DMS153 treated with DMSO at 0.1 percent for 48 hours (cell line): ENCODE measurements around the gene FHOD3.

Source experiments
- DNase-seq: peaks from one replicate; lab custom pipeline; 2025; ENCODE audit not compliant: unreplicated experiment; lab: John Stamatoyannopoulos, UW

Gene FHOD3

DNA sequence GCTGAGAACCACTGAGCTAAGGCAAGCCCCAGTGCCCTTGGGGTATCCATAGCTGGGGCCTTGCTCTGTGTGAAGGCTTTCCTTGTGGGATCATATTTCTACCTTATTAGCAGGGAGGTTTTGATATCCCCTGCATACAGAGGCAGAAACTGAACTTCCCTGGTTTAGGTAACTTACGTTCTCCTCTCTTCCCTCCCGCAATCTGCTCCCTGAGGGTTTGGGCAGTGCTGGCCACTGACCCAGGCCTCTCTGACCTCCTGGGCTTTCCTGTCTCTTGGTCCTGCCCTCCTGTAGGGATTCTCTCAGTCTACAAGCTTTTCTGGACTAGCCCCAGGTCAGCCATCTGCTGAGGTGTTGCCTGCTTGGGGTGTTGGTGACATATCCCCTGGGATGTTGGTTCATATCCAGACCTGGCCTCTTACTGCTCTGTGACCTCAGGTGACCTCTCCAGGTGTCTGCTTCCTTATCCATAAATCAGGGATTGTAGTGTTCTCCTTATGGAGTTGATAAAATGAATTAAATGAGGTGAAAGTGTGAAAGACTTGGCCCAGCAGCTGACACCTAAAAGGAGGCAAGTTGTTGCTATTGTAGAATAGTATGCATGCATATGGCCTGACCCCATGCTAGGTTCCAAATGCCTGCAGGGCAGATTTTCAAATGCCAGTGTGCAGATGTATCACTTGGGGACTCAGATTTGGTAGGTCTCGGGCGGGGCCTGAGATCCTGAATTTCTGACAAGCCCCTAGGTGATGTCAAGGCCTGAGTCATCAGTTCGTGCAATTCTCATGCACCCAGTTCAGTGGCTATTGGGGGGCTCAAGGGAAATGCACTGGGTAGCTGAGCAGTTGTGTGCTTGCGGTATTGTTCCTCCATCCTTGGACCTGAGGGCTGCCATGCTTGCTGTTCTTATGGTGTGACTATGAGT is 106.6 kb downstream of the FHOD3 start:
- no peak for DNase-seq

- DNase-seq = no peak
These were observed 108.1 kb downstream of the FHOD3 start for GRCh38 chr18:36405611-36406010.

GRCh38 chr18:36406805-36407204 is 109.3 kb downstream of the FHOD3 start:
- DNase-seq = no peak

- DNase-seq = no peak
These were observed 111.1 kb downstream of the FHOD3 start for GRCh38 chr18:36408606-36409005.

DNA sequence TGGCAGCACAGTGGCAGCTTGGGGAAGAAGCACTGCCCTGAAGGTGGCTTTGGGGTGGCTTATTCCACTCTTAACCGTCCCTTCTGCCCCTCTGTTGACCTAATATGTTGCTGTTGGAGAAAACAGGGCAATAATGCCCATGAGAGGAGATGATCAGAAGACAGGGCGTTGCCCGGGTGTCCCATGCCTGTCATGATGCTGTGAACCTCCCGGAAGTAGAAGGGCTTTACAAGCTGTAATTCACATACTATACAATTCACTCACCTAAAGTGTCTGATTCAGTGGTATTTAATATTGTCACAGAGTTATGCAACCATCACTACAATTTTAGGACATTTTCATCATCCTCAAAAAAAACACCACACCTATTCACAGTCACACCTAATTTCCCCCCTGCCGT is 112.3 kb downstream of the FHOD3 start:
- no peak for DNase-seq

DNA sequence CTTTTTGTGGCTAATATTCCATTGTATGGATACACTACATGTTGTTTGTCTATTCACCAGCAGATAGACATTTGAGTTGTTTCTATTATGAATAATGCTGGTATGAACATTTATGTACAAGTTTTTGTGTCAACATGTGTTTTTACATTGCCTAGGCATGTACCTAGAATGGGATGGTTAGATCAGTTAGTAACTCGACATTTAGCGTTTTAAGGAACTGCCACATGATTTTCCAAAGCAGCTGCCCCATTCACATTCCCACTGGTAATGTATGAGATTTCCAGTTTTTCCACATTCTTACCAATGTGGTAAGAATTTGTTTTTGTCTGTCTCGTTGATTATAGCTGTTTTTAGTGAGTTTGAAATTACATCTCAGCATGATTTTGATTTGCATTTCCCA is 112.8 kb downstream of the FHOD3 start:
- DNase-seq = no peak

- no peak for DNase-seq
These were observed 114.2 kb downstream of the FHOD3 start for GRCh38 chr18:36411745-36412168.

DNA sequence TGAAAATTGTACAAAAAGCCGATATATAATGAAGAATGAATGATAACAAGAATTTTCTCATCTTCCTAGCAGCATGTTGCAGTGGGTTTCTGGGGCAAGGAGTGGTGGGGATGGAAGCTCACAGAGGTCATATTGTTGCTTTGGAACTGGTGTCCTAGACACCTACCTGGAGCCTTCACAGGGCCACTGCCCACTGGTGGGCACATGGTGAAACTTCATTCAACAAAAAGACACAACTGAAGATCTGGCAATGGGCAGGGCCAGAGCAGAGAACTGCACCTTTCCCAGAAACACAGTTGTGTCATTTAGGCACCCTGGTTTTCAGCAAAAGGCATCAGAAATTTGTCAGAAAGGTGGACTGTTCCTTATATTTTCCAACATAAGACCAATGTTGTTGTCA is 115.3 kb downstream of the FHOD3 start:
- DNase-seq = no peak

GRCh38 chr18:36415171-36415570 is 117.7 kb downstream of the FHOD3 start:
- DNase-seq = no peak

- DNase-seq = no peak
These were observed 118.1 kb downstream of the FHOD3 start for GRCh38 chr18:36415625-36416024.

DNA sequence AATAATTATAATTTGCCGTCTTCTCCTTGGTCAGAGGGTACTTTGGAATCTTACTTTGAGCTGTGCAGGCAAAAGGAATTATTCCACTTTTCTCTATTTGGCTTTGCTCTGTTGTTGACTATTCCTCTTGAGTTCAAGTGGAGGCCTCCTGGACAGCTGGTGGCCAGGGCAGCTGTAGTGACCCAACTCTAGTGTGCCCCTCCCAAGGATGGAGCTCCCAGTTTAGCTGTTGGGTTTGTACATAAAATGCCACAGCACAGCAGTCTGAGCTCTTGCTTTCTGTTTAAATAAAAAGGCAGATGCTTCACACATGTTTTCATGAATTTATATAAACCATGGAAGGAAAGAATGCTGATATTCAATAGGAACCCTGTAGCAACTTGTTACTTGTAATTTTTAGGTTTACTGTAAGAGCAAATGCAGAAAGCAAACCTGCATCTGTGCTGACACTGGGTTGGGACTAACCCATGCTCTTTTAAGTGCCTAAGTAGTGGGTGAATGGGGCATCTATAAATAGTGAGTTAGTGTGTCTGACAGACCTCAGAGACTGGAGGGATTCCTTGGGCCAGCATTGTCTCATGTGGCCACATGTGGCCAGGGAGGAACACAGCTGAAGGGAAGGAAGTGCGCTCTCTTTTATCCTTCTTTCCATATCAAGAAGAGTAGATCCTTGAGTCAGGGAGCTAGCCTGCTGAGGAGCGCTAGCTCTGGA is 121.8 kb downstream of the FHOD3 start:
- DNase-seq = no peak

DNA sequence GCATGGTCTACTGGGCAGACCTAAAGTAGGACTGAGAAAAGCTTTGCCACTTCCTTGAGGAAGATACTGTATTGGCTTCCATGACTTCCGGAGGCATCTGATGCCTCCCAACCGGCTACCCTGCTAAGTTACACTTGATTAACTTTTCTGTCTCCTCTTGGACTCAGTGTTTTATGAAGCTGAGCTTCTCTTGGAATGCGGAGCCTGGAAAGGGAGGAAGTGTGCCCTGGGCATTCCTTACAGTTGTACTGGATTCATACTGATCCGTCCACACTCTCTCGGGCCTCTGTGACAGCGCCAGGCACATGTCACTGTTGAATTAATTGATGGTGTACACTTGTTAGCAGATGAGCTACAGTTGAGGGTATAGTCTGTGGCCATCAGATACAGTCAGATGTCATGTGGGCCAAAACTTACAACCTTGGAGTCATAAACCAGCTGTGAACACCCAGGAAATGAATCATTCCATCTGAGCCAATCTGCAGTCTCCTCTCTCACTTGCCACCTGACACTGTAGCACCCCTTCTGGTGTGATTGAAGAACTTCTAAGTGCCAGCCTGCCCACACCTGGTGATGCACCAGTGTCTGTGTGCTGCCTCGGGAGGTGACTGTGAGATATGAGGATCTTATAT is 122.5 kb downstream of the FHOD3 start:
- DNase-seq = no peak

- DNase-seq = no peak
These were observed 123.3 kb downstream of the FHOD3 start for GRCh38 chr18:36420826-36421225.

GRCh38 chr18:36424741-36425142 is 127.2 kb downstream of the FHOD3 start:
- no peak for DNase-seq

- DNase-seq = no peak
These were observed 129.9 kb downstream of the FHOD3 start for GRCh38 chr18:36427369-36427768.

DNA sequence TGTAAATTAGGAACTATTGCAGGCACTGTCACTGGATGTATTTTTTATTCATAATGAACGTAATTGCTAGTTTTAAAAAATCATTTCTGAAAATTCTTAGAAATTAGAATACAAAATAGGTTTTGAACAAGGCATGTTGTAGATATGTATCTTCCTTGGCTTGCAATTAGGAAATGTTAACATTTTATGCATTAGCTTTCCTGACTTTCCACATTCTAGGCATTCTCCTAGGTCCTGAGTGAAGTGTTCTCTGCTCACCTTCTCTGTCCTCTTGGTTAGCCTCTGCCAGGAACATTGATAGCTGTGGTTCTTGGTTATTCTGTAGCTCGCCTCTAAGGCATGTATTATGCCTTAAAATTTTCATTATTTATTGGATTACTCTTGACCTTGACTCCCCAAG is 130.3 kb downstream of the FHOD3 start:
- DNase-seq = no peak

DNA sequence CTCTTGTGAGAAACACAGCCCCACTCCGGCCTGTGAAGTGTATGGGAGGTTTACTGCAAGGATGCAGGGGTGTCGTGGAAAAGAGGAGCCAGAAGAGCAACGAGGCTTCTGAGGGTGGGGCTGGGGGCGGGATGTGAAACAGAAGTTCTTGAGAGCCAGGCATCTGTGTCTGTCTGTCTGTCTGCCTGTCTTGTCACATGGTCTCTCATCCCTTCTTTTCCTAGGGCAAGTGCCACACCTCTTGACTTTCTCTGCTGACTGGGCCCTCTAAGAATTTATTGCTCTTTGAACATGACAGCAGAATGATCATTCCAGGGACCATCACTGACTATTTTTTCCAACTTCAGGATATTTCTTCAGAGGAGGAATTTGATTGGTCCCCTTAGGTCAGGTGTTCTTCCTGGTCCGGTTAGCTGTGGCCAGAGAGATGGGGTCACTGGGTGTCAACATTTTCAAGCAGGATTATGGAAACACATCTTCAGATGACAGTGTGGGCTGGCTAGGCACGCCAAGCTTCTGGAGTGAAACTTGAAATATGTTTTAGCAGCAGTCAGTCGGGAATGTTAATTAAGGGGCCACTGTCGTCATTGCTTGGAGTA is 131.0 kb downstream of the FHOD3 start:
- DNase-seq = no peak

GRCh38 chr18:36432880-36433555 is 135.5 kb downstream of the FHOD3 start:
- DNase-seq = no peak

- no peak for DNase-seq
These were observed 138.9 kb downstream of the FHOD3 start for GRCh38 chr18:36436387-36436786.

GRCh38 chr18:36440614-36441013 is 143.1 kb downstream of the FHOD3 start:
- no peak for DNase-seq
